HepG2 (cell line): ENCODE measurements around the gene ATAD3C. TPM values are rescaled to one million over a fixed set of nuclear protein-coding genes. Genes with fewer than 3 reads are reported as not detected.

Experiments used
- ATAD3A ChIP-seq: sonication (generic); formaldehyde crosslinking; IDR thresholded peaks from 2 replicates; pipeline ENCODE4 v1.4.0; 2020; ENCODE audit warnings: missing genetic modification reagents
- BCL6 ChIP-seq: IDR thresholded peaks from 2 replicates; pipeline ENCODE4 v1.6.1; 2016; ENCODE audit warnings: missing genetic modification reagents, missing compliant biosample characterization
- BRCA1 ChIP-seq: sonication (generic); formaldehyde crosslinking; IDR thresholded peaks from 2 replicates; pipeline ENCODE4 v1.4.0; 2020; ENCODE audit warnings: missing genetic modification reagents
- FIP1L1 ChIP-seq: fragments of 200-400 bp; formaldehyde crosslinking; IDR thresholded peaks from 2 replicates; pipeline ENCODE4 v1.6.1; 2018; ENCODE audit warnings: low read depth, mild to moderate bottlenecking, low read length, moderate library complexity, borderline replicate concordance; ENCODE audit not compliant: insufficient read depth
- HNF4G ChIP-seq, 2 experiments: sonication (generic) in 1 of 2; formaldehyde crosslinking in 1 of 2; IDR thresholded peaks; 2 replicates each; pipeline versions ENCODE4 v1.4.0 to v1.6.1; 2011 to 2020; ENCODE audit warnings: borderline replicate concordance in 2 of 2, low read depth in 2 of 2, mild to moderate bottlenecking in 2 of 2, low read length in 1 of 2, missing genetic modification reagents in 1 of 2, moderate library complexity in 1 of 2
- KLF16 ChIP-seq, 2 experiments: sonication (generic) in 1 of 2; formaldehyde crosslinking in 1 of 2; IDR thresholded peaks; 2 replicates each; pipeline versions ENCODE4 v1.6.1 to v1.8.0; 2016 to 2023; ENCODE audit warnings: missing genetic modification reagents in 2 of 2, missing compliant biosample characterization in 1 of 2
- MAFG ChIP-seq: sonication (generic); formaldehyde crosslinking; IDR thresholded peaks from 2 replicates; pipeline ENCODE4 v1.5.1; 2020; ENCODE audit warnings: mild to moderate bottlenecking, missing genetic modification reagents
- MTERF4 ChIP-seq: sonication (generic); formaldehyde crosslinking; IDR thresholded peaks from 2 replicates; pipeline ENCODE4 v1.8.0; 2023; ENCODE audit warnings: mild to moderate bottlenecking, missing genetic modification reagents
- SIN3A ChIP-seq: IDR thresholded peaks from 2 replicates; pipeline ENCODE4 v1.6.1; 2011; ENCODE audit warnings: low read depth, mild to moderate bottlenecking, control low read depth, low read length, borderline replicate concordance
- SOX5 ChIP-seq: IDR thresholded peaks from 2 replicates; pipeline ENCODE4 v1.6.1; 2016; ENCODE audit warnings: borderline replicate concordance
- SP4 ChIP-seq: sonication (generic); formaldehyde crosslinking; IDR thresholded peaks from 2 replicates; pipeline ENCODE4 v1.8.1; 2023; ENCODE audit warnings: mild to moderate bottlenecking, missing genetic modification reagents
- TBP ChIP-seq: sonication (generic); formaldehyde crosslinking; IDR thresholded peaks from 2 replicates; pipeline ENCODE4 v1.5.0; 2020; ENCODE audit warnings: missing genetic modification reagents
- TRAFD1 ChIP-seq: sonication (generic); formaldehyde crosslinking; IDR thresholded peaks from 2 replicates; pipeline ENCODE4 v1.5.1; 2020; ENCODE audit warnings: missing genetic modification reagents, mild to moderate bottlenecking, borderline replicate concordance
- ZNF33A ChIP-seq: sonication (generic); formaldehyde crosslinking; IDR thresholded peaks from 2 replicates; pipeline ENCODE4 v1.5.1; 2020; ENCODE audit warnings: missing genetic modification reagents, mild to moderate bottlenecking, moderate library complexity, borderline replicate concordance
- ZNF414 ChIP-seq: sonication (generic); formaldehyde crosslinking; IDR thresholded peaks from 2 replicates; pipeline ENCODE4 v1.5.0; 2020; ENCODE audit warnings: missing genetic modification reagents
- ZNF562 ChIP-seq: sonication (generic); formaldehyde crosslinking; IDR thresholded peaks from 2 replicates; pipeline ENCODE4 v1.8.0; 2022; ENCODE audit warnings: missing genetic modification reagents, borderline replicate concordance
- ZNF687 ChIP-seq: sonication (generic); formaldehyde crosslinking; IDR thresholded peaks from 2 replicates; pipeline ENCODE4 v1.5.1; 2020; ENCODE audit warnings: mild to moderate bottlenecking, missing genetic modification reagents, moderate library complexity
- ZNF724P ChIP-seq: sonication (generic); formaldehyde crosslinking; IDR thresholded peaks from 2 replicates; pipeline ENCODE4 v1.8.0; 2022; ENCODE audit warnings: missing genetic modification reagents, borderline replicate concordance
- ZNF788 ChIP-seq: sonication (generic); formaldehyde crosslinking; IDR thresholded peaks from 2 replicates; pipeline ENCODE4 v1.5.0; 2020; ENCODE audit warnings: mild to moderate bottlenecking, missing genetic modification reagents, borderline replicate concordance
- ZSCAN9 ChIP-seq: IDR thresholded peaks from 2 replicates; pipeline ENCODE4 v1.6.1; 2016; ENCODE audit warnings: borderline replicate concordance
- polyA plus RNA-seq, 8 experiments: library from polyadenylated mRNA; depleted of rRNA in 3 of 8; stranded (reverse) in 7 of 8; unstranded in 1 of 8; fragments of >200 nt; fragmentation: Illumina TruSeq in 4 of 8; extraction: Trizol in 4 of 8; gene quantifications; 2 replicates each; pipeline versions ENCODE4 v1.2.1 to v1.2.3, GENCODE V29; 2011 to 2016; ENCODE audit warnings: low read depth in 4 of 8, missing spikeins in 1 of 8, mixed read lengths in 1 of 8; ENCODE audit not compliant: insufficient read depth in 1 of 8
- total RNA-seq, 5 experiments: library from RNA; depleted of rRNA; stranded (reverse); fragments of >200 nt; fragmentation: Illumina TruSeq; extraction: Trizol; gene quantifications; 2 replicates each; pipeline ENCODE4 v1.2.3, GENCODE V29; 2016; ENCODE audit warnings: low read depth in 1 of 5

The ATAD3C gene
- total and polyA plus RNA-seq, 2 of the 13 experiments (the other 11 are each of a cell fraction or from before 2014, with no cell fraction given): 2.4 to 3.2 TPM

- TF ChIP-seq ZNF687 (CRISPR knock-in tag): peak; percentile 74
- 0 out of 2 replicates have a peak, but pooled peaks have one; percentile 39 for TF ChIP-seq ZNF788 (CRISPR knock-in tag)
- no peak for TF ChIP-seq HNF4G (IDR thresholded peaks at IDR 0.05; ENCODE audit: borderline replicate concordance, low read depth, low read length)
- no peak; the same call in 1 of the 2 replicates for TF ChIP-seq HNF4G (CRISPR knock-in tag; IDR thresholded peaks at IDR 0.05; ENCODE audit: borderline replicate concordance, low read depth)
- TF ChIP-seq KLF16 (CRISPR knock-in tag; IDR thresholded peaks at IDR 0.05): no peak
- TF ChIP-seq TRAFD1 (CRISPR knock-in tag): no peak
- TF ChIP-seq ZNF562 (CRISPR knock-in tag): no peak
- TF ChIP-seq ZNF33A (CRISPR knock-in tag): no peak
- TF ChIP-seq BRCA1 (CRISPR knock-in tag): no peak
- 0 out of 2 replicates have a peak, but pooled peaks have one; percentile 29 for TF ChIP-seq SOX5
- no peak; the same call in 1 of the 2 replicates for TF ChIP-seq ZNF414 (CRISPR knock-in tag)
- TF ChIP-seq MTERF4 (CRISPR knock-in tag): no peak
- TF ChIP-seq ATAD3A: no peak
- TF ChIP-seq FIP1L1: no peak
- TF ChIP-seq ZNF724P (CRISPR knock-in tag): peak; percentile 47; the same call in 1 of the 2 replicates
- no peak for TF ChIP-seq TBP (CRISPR knock-in tag)
- 0 out of 2 replicates have a peak, but pooled peaks have one; percentile 2 for TF ChIP-seq SIN3A
- TF ChIP-seq SP4 (CRISPR knock-in tag): peak; percentile 63
- no peak for TF ChIP-seq ZSCAN9
- peak; percentile 27; the same call in 1 of the 2 replicates for TF ChIP-seq BCL6 (CRISPR knock-in tag)
- no peak for TF ChIP-seq MAFG (CRISPR knock-in tag)
Measured at GRCh38 chr1:1430114-1430982, 19.1 kb upstream of the ATAD3C start (continued).
